PC-3 (cell line): ENCODE results near the gene SYNE1.

ENCODE experiments used
- EZH2phosphoT487 ChIP-seq: fragments of 300-600 bp; sonication (generic); IDR thresholded peaks from 2 replicates; pipeline ENCODE4 v1.6.1; 2018; ENCODE audit warnings: mild to moderate bottlenecking, antibody characterized with exemption, low read length, borderline replicate concordance
- TF ChIP-seq, protein P1 (sequence below): fragments of 300-600 bp; sonication (generic); conservative IDR thresholded peaks from 2 replicates; pipeline ENCODE4 v1.5.1; 2017; ENCODE audit warnings: antibody characterized with exemption, low read depth, mild to moderate bottlenecking, low read length

GRCh38 chr6:152271776-152272464 is 365.2 kb downstream of the SYNE1 start:
- no peak for TF ChIP-seq EZH2phosphoT487
- TF ChIP-seq, protein P1, sequence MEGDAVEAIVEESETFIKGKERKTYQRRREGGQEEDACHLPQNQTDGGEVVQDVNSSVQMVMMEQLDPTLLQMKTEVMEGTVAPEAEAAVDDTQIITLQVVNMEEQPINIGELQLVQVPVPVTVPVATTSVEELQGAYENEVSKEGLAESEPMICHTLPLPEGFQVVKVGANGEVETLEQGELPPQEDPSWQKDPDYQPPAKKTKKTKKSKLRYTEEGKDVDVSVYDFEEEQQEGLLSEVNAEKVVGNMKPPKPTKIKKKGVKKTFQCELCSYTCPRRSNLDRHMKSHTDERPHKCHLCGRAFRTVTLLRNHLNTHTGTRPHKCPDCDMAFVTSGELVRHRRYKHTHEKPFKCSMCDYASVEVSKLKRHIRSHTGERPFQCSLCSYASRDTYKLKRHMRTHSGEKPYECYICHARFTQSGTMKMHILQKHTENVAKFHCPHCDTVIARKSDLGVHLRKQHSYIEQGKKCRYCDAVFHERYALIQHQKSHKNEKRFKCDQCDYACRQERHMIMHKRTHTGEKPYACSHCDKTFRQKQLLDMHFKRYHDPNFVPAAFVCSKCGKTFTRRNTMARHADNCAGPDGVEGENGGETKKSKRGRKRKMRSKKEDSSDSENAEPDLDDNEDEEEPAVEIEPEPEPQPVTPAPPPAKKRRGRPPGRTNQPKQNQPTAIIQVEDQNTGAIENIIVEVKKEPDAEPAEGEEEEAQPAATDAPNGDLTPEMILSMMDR = no peak
